Measurements from ENCODE around the gene C14orf39.

GRCh38 chr14:60490270-60490669, 4.4 kb upstream of the C14orf39 start:
- TF ChIP-seq CTCF (IDR thresholded peaks at IDR 0.05), result no peak
- no peak for TF ChIP-seq POLR2A (IDR thresholded peaks at IDR 0.05)

Measured in lower leg skin (tissue), 3 donors.